DOHH2 (cell line): ENCODE measurements around the gene DMD.

Experiments
- CTCF ChIP-seq: fragments of 200-600 bp; sonication (generic); IDR thresholded peaks from one replicate; pipeline ENCODE4 v1.5.1; 2014; ENCODE audit warnings: antibody characterized with exemption, mild to moderate bottlenecking, low read depth, low read length; ENCODE audit not compliant: poor library complexity, severe bottlenecking
- EZH2phosphoT487 ChIP-seq: fragments of 200-600 bp; sonication (generic); IDR thresholded peaks from 2 replicates; pipeline ENCODE4 v1.6.1; 2017; ENCODE audit warnings: borderline replicate concordance, mild to moderate bottlenecking, antibody characterized with exemption, low read length, moderate library complexity, mixed read lengths

- TF ChIP-seq CTCF (no peak), EZH2phosphoT487 (no peak)
These were observed 1317.8 kb downstream of the DMD start for GRCh38 chrX:31893525-31893924.
